ENCODE measurements around the gene UCK2.
A peak's percentile ranks its signal among the peaks of the same experiment; 100 is the strongest.

Gene UCK2

GRCh38 chr1:165856606-165857005, 29.2 kb downstream of the UCK2 start:
- DNase-seq, result no peak

DNA sequence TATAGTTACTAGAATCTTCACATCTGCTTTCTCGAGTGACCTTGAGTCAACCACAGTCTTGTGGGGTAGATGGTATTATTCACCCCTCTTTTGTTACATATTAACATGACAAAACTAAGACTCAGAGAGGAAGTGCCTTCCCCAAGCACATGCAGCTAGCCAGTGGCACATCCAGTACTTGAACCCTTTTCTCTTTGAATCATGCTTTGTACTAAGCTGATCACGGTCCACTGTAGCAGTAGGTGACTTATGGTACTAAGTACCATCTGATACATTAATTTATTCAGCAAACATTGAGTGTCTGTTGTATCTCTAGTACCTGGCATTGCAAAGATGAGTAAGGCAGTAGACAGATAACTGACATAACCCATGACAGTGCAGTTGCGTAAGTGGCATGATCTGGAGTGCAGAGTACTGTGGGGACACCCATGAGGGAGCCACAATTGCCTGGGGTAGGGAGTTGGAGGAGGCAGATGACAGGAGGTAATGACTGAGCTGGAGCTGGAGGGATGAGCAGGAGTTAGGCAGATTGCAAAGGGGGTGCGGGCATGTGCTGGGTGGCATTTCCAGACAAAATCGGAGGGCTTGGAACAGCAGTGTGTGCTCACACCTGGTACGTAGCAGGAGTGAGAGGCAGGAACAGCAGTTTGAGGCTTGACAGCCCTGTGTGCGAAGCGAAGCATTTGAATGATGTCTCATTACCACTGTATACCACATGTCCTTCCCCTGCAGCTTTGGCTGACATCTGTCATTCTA, 29.8 kb downstream of the UCK2 start:
- DNase-seq, result no peak

DNA sequence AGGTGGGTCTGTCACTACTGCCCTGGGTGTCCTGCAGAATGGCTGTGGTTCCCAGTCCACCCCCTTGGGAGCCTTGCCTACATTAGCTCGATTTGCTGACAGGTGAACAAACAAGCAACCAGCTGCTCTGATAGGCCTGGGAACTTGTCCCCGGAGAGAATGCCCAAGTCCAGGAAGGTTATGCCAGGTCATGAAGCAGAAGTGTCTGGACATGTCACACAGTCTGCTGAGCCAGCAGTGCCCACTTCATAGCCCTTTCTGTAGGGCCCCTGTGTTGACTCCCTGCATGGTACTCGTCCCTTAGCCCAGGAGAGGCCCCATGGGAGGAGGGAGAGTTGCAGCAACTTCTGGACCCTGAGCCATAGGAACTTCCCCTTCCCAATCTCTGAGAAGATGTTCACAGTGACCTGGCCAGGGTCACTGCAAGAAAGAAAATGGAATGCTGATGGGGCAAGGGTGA, 31.0 kb downstream of the UCK2 start:
- DNase-seq, result peak; percentile 80

DNA sequence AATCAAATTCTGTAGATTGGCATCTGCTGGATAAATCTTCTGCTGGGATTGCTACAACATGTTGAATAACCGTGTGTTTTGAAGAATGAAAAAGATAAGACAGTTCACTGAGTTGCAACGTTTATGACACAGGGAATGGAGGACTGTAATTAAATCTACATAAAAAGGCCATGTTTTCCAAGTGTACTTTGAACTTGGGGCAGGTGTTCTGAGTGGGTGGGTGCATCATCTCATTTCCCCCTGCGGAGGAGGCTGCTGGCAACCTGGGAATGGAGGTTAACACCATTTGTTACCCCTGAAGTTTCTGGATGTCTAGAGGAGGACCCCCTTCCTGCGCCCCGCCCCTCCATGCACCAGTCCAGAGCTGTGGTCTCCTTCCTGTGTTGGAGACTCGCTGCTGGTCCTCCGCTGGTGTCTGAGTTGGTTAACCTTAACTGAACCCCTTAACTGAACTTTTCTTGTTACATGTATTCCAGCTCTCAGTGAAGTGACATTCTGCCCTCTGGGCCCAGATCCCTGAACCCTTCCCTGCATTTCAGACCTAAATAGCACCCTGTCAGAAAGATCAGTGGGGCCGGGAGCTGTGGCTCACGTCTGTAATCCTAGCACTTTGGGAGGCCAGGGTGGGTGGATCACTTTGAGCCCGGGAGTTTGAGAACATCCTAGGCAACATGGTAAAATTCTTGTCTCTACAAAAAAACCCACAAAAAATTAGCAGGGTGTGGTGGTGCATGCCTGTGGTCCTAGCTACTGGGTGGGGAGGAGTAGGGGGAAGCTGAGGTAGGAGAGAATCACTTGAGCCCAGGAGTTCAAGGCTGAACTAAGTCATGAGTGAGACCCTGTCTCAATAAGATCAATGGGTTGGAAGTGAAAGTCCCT, 31.8 kb downstream of the UCK2 start:
- DNase-seq, result peak; percentile 67

DNA sequence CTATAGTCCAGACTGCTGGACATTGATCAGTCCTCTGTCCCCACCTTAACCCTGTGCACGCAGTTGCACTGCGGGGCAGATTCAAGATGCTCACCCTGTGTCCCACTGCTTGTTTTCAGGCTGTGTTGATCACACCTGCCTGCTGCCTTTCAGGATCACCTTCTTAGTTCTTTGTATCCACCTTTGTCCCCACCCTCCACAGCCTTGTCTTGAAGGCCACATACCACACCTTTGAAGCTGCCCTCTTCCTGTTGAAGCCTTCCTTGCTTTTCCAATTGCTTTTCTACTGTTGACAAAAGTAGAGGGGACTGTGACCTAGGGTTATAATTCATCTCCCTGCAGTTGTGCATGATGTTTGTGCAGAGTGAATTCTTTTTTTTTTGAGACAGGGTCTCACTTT, 32.7 kb downstream of the UCK2 start:
- DNase-seq, result no peak

- DNase-seq, result no peak
These were observed 34.5 kb downstream of the UCK2 start for GRCh38 chr1:165861911-165862310.

GRCh38 chr1:165862448-165862847, 35.0 kb downstream of the UCK2 start:
- no peak for DNase-seq

DNA sequence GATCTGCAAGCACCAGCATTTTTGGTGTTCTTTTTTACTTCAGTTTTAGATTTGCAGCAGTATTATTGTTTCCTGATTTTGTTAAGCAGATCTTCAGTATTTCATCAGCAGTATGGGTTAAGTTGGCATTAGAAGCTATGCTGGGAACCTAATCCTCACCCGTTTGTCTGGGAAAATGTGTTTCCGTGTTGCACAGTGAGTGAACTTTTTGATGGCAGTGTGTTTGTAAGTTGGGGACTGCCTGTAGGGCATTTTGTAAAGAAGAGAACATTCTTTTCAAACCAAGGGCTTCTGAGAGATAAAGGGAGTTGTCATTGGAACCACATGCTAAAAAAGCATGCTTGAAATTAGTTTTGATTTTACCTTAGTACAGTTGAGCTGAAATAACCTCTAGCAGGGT, 35.9 kb downstream of the UCK2 start:
- no peak for DNase-seq

- DNase-seq, result no peak
These were observed 38.4 kb downstream of the UCK2 start for GRCh38 chr1:165865633-165866340.

- no peak for DNase-seq
These were observed 41.9 kb downstream of the UCK2 start for GRCh38 chr1:165869343-165869742.

GRCh38 chr1:165871311-165872067, 44.1 kb downstream of the UCK2 start:
- DNase-seq, result no peak

- DNase-seq, result no peak
These were observed 46.1 kb downstream of the UCK2 start for GRCh38 chr1:165873481-165873880.

DNA sequence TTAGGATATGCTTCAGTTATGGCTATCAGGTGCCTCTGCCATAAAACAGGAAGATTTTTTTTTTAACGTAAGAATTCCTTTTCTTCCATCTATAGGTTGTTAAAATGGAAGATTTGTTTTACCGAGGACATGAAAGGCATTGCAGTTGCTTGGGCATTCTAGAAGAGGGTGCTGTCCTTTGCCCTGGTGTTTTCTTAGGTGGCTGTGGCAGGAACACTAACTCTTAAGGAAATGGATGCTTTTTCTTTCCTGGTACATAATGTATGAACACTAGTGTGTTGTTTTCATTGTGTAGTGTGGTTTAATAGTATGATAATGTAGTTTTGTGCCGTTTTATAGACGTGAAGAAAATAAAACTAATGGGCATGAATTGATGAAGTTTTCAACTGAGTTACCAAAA, 47.2 kb downstream of the UCK2 start:
- no peak for DNase-seq

- no peak for DNase-seq
These were observed 47.8 kb downstream of the UCK2 start for GRCh38 chr1:165875171-165875570.

- DNase-seq, result no peak
These were observed 48.2 kb downstream of the UCK2 start for GRCh38 chr1:165875604-165876003.

DNA sequence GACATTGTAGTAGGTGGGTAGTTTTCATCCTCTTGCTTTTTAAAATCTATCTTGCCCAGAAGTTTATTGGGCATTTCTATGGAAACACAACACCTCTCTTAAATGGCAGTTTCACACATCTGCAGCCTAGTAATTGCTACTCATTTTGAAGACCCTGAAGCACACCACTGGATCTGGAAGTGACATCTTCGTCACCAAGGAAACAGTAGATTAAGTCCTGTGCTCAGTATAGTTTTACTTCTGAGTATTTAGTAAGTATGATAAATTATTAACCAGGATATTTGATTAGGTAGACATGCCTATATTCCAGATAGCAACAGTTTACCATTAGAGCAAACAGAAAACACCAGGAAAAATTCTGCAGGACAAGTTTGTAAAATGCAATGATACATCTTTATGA, 48.7 kb downstream of the UCK2 start:
- no peak for DNase-seq

DNA sequence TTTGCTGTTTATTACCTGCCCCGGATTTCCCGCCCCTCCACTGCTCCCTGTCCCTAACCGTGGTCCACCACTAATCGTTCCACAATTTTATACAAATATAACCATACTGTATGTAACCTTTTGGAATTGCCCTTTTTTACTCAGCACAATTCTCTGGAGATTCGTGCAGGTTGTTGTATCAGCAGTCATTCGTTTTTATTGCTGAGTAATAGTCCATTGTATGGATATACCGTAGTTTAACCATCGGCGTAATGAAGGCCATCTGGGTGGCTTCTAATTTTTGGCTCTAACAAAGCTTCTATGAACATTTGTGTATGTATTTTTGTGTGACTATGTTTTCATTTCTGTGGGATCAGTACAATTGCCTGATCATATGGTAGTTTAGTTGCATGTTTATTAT, 50.0 kb downstream of the UCK2 start:
- no peak for DNase-seq

DNA sequence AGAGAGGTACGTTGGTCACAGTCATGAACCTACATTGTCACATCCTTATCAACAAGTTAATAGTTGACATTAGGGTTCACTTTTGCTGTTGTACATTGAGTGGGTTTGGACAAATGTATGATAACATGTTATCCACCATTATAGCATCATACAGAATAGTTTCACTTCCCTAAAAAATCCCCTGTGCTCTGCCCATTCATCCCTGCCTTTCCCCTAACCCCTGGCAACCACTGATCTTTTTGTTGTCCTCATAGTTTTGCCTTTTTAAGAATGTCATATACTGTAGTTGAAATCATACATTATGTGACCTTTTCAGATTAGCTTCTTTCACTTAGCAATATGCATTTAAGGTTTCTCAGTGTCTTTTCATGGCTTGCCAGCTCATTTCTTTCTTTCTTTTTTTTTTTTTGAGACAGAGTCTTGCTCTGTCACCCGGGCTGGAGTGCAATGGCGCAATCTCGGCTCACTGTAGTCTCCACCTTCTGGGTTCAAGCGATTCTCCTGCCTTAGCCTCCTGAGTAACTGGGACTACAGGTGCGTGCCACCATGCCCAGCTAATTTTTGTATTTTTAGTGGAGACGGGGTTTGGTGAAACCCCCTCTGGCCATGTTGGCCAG, 50.6 kb downstream of the UCK2 start:
- no peak for DNase-seq

DNA sequence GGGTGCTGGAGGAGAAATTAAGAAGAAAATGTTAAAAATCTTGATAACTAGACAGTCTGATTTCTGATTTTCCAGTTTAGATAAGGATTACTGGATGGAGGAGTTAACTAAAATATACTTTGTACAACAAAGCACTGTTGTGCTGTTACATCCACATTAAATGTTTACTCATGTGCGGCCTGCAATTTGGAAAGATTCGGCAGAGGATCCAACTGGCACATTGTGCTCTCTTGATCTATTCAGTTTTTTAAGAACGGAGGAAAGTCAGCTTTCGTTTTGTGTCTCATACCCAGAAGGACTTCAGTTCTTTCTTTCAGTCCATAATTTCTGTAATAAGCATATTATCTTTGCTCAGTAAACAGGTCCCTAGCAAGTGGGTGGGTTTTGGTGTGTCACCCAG, 52.5 kb downstream of the UCK2 start:
- DNase-seq, result no peak

GRCh38 chr1:165880993-165881392, 53.6 kb downstream of the UCK2 start:
- DNase-seq, result no peak

DNA sequence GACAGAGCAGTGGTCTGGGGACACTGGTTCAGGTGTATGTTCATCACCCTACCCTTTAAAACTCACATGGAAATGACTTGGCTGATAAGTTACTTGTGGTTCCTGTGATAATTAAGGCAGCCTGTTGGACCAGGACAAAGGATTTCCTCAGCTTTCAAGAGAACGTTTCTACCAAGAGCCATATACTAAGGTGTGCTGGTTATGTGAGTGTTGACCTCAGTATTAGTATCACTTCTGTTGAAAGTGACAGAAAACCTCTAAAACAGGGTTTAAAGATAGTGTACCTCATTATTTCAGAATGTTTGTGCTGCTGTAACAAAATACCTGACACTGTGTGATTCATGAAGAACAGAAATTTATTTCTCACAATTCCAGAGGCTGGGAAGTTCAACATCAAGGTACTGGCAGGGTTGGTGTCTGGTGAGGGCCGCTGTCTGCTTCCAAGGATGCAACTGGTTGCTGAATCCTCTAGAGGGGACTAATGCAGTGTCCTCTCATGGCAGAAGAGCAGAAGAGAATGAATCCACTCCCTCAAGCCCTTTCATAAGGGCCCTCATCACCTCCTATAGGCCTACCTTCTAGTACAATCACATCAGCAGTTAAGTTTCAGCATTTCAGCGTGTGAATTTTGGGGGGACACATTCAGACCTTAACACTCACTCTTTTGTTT, 54.9 kb downstream of the UCK2 start:
- DNase-seq, result peak; percentile 66

DNA sequence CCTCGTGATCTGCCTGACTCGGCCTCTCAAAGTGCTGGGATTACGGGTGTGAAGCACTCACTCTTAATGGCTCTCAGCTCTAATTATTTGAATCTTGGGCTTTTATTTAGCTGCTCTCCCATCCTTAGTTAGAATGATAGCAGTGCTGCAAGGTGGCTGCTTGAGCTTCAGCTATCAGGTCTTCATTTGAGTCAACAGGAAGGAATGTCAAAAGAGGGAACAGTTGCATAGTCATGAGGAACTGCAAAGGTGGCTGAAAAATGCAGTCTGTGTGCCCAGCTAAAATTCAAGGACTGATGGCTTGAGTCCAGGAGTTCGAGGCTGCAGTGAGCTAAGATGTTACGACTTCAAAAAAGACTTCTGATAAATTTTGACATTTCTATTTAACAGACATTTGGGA, 55.6 kb downstream of the UCK2 start:
- no peak for DNase-seq

Measured in NCI-H526 treated with DMSO at 0.1 percent for 48 hours (cell line).